SK-N-MC (cell line): ENCODE results near the gene FXN.

Experiments used
- DNase-seq: peaks from one replicate; pipeline ENCODE4 v3.0.0-alpha.2; 2011; ENCODE audit warnings: low read depth, low spot score
- H3K27ac ChIP-seq: fragments of 200-600 bp; sonication (generic); 2 replicates; pipeline ENCODE4 v1.5.1; 2016; ENCODE audit warnings: mixed run types
- H3K36me3 ChIP-seq: fragments of 200-600 bp; sonication (generic); 2 replicates; pipeline ENCODE4 v1.6.1; 2017; ENCODE audit warnings: antibody characterized with exemption, low read length, mixed read lengths; ENCODE audit not compliant: insufficient read depth
- H3K4me3 ChIP-seq: fragments of 200-600 bp; sonication (generic); 2 replicates; pipeline ENCODE4 v1.5.1; 2016
- H3K9ac ChIP-seq: fragments of 200-600 bp; sonication (generic); 2 replicates; pipeline ENCODE4 v1.8.0; 2017; ENCODE audit warnings: mixed run types, mixed read lengths; ENCODE audit not compliant: insufficient read length
- H3K9me3 ChIP-seq: fragments of 200-600 bp; sonication (generic); 2 replicates; pipeline ENCODE4 v1.6.1; 2017; ENCODE audit warnings: low read depth, mild to moderate bottlenecking, antibody characterized with exemption, low read length, moderate library complexity, mixed read lengths
- EZH2 ChIP-seq: fragments of 200-600 bp; sonication (generic); IDR thresholded peaks from one replicate; pipeline ENCODE4 v1.6.1; 2017; ENCODE audit warnings: antibody characterized with exemption
- FOXP2 ChIP-seq: optimal IDR thresholded peaks from 2 replicates; pipeline ENCODE3; 2011; ENCODE audit warnings: mild to moderate bottlenecking, moderate library complexity; ENCODE audit not compliant: insufficient read depth; ENCODE audit errors: extremely low read length, control extremely low read depth
- POLR2AphosphoS5 ChIP-seq: IDR thresholded peaks from 2 replicates; pipeline ENCODE4 v1.6.1; 2012; ENCODE audit warnings: mild to moderate bottlenecking, low read depth, low read length, borderline replicate concordance

Gene FXN

GRCh38 chr9:69130456-69131441 is 95.2 kb downstream of the FXN start:
- Histone ChIP-seq H3K36me3 (no peaks in the 10 kb centered on the region), H3K9ac (no peak overlapping the region), H3K27ac (no peak overlapping the region), H3K9me3 (no peaks in the 10 kb centered on the region), H3K4me3 (no peak overlapping the region)
- DNase-seq = no peak
- TF ChIP-seq POLR2AphosphoS5 (no peak), EZH2 (no peak), FOXP2 (no peak)

DNA sequence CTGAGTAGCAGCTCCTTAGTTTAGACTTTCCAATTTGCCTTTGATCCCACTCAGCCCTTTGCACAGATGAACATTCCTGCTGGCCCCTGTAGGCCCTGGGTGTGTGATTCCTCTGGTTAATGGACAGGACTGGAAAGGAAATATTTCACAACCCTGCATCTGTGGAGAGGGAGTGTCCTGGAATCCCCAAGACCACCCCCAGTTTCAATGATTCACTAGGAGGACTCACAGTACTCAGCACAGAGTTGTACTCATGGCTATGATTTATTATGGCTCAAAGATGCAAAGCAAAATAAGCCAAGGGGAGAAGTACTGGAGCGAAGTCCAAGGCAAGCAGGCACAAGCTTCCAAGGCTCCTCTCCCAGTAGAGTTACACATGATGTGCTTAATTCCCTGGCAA is 96.1 kb downstream of the FXN start:
- Histone ChIP-seq H3K9ac (no peak overlapping the region), H3K36me3 (no peaks in the 10 kb centered on the region), H3K27ac (no peak overlapping the region), H3K4me3 (no peak overlapping the region), H3K9me3 (no peaks in the 10 kb centered on the region)
- no peak for TF ChIP-seq FOXP2
- TF ChIP-seq POLR2AphosphoS5 = no peak
- no peak for TF ChIP-seq EZH2
- no peak for DNase-seq

DNA sequence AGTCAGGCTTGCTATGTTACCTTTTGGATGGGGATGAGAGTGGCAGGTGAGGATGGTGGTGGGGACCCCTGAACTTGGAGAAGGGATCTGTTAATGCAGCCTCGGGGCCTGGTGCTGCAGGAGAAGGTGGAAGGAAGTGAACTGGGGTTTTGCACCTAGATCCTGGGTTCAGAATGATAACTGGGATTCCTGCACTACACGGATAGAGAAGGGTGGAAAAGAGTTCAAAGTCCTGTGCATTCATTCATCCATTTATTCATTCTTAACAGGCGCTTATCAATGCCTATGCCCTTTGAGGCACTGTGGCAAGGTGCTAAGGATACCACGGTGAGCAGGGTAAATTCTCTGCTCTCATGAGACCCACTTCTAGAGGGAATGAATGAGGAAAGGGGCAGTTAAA is 96.8 kb downstream of the FXN start:
- DNase-seq = no peak
- no peak for TF ChIP-seq POLR2AphosphoS5
- Histone ChIP-seq H3K27ac (no peak overlapping the region), H3K36me3 (no peaks in the 10 kb centered on the region), H3K9ac (no peak overlapping the region), H3K4me3 (no peak overlapping the region), H3K9me3 (no peaks in the 10 kb centered on the region)

GRCh38 chr9:69134412-69134811 is 98.9 kb downstream of the FXN start:
- no peak overlapping the region for H3K27ac ChIP-seq
- no peak overlapping the region for H3K9ac ChIP-seq
- no peaks in the 10 kb centered on the region for H3K9me3 ChIP-seq
- no peak overlapping the region for H3K4me3 ChIP-seq
- no peaks in the 10 kb centered on the region for H3K36me3 ChIP-seq
- no peak for DNase-seq
- TF ChIP-seq EZH2 (no peak), POLR2AphosphoS5 (no peak)

GRCh38 chr9:69136185-69136584 is 100.6 kb downstream of the FXN start:
- no peak for DNase-seq
- Histone ChIP-seq H3K9ac (no peak overlapping the region), H3K9me3 (no peaks in the 10 kb centered on the region), H3K27ac (no peak overlapping the region), H3K36me3 (no peaks in the 10 kb centered on the region), H3K4me3 (no peak overlapping the region)
- TF ChIP-seq FOXP2 (no peak), POLR2AphosphoS5 (no peak), EZH2 (no peak)

DNA sequence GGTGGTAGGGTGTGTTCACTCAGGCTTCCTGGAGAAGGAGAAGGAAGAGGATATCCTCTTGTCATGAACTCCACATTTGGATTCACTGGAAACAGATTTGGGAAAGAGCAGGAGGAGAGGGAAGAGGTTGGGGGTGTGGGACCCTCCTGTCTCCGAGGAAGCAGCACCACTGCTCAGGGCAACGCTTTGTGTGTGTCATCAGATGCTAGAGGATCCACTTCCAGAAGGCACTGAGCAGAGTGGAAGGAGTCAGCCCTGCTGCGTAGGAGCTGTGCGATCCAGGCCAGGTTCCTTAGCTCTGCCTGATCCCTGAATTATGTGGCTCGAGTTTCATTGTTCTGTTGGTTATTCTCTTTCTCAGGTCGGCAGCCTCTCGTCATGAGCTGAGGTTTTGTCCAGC is 101.2 kb downstream of the FXN start:
- no peak overlapping the region for H3K9ac ChIP-seq
- H3K9me3 ChIP-seq = no peaks in the 10 kb centered on the region
- DNase-seq = no peak
- TF ChIP-seq EZH2 = no peak
- no peak for TF ChIP-seq POLR2AphosphoS5
- no peak overlapping the region for H3K27ac ChIP-seq
- H3K4me3 ChIP-seq = no peak overlapping the region
- H3K36me3 ChIP-seq = no peaks in the 10 kb centered on the region

GRCh38 chr9:69137311-69137710 is 101.8 kb downstream of the FXN start:
- H3K27ac ChIP-seq = no peak overlapping the region
- DNase-seq = no peak
- no peak overlapping the region for H3K4me3 ChIP-seq
- no peaks in the 10 kb centered on the region for H3K9me3 ChIP-seq
- TF ChIP-seq FOXP2 = no peak
- TF ChIP-seq POLR2AphosphoS5 = no peak
- no peak for TF ChIP-seq EZH2
- no peak overlapping the region for H3K9ac ChIP-seq
- no peaks in the 10 kb centered on the region for H3K36me3 ChIP-seq

DNA sequence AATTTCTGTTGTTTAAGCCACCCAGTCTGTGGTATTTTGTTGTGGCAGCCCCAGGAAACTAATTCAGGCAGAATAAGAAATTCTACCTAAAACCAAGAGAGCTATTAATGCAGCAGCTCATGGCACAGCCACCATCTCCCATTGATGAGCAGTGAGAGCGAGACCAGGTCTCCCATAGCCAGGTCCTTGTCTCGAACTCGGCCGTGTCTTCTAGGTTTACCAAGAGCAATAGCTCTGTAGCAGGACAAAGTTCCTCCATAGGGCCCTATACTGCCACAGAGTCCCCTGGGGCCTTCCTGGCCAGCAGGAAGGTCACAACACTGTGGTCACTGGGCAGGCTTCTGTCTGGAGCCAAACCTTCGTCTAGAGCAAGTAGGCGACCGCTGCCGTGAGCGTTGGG is 104.0 kb downstream of the FXN start:
- Histone ChIP-seq H3K27ac (no peak overlapping the region), H3K36me3 (no peaks in the 10 kb centered on the region), H3K4me3 (no peak overlapping the region), H3K9ac (no peak overlapping the region), H3K9me3 (no peaks in the 10 kb centered on the region)
- DNase-seq = no peak
- TF ChIP-seq EZH2 (no peak), FOXP2 (no peak), POLR2AphosphoS5 (no peak)

DNA sequence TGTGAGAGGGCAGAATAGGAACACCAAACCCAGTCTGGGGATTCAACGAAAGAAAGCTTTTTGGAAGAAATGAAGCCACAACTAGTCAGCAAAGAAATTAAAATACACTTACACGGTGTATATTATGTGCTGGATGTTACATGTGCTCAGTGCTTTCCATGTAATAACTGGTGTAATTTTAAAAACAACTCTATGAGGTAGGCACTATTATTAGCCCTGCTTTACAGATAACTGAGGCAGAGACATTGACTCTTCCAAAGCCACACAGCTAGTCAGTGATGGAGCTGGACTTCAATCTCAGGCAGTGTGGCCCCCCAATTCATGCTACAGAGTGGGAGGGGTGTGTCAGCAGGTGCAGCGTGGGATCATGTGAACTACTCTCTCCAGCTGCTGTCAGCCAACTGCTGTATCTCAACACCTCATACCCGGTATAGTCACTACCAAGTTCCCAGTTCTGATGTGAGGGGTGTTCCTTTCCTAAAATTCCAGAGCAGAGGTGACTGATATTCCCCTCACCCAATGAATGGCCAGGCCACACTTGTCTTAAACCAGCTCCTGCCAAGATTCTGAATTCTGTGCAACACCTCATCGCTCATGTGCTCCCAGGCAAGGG is 104.7 kb downstream of the FXN start:
- DNase-seq = no peak
- Histone ChIP-seq H3K36me3 (no peaks in the 10 kb centered on the region), H3K4me3 (no peak overlapping the region), H3K9me3 (no peaks in the 10 kb centered on the region), H3K9ac (no peak overlapping the region), H3K27ac (no peak overlapping the region)
- no peak for TF ChIP-seq EZH2
- TF ChIP-seq POLR2AphosphoS5 = no peak
- no peak for TF ChIP-seq FOXP2

DNA sequence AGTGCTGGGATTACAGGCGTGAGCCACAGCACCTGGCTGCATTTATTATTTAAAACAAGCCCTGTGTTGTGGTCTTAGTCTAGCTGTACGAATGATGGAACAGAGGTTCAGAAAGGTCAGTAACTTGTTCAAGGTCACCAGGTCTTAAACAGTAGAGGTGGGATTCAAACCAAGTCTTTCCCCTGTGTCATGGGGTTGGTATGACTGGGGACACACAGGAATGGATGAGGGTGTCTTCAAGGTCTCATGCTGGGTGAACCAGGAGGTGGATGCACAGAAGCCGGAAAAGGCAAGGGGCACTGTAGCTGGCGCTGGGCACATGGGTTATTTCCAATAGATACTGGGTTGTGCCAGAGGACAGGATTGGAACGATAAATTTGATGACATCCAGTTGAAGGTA is 106.3 kb downstream of the FXN start:
- no peak for TF ChIP-seq POLR2AphosphoS5
- TF ChIP-seq EZH2 = no peak
- no peak for TF ChIP-seq FOXP2
- Histone ChIP-seq H3K4me3 (no peak overlapping the region), H3K27ac (no peak overlapping the region), H3K9me3 (no peaks in the 10 kb centered on the region), H3K9ac (no peak overlapping the region), H3K36me3 (no peaks in the 10 kb centered on the region)
- DNase-seq = no peak
